22Rv1 (cell line): ENCODE data around the gene FYB1.

Source experiments
- CTCF ChIP-seq: fragments of 450-650 bp; IDR thresholded peaks from 2 replicates; pipeline ENCODE4 v1.5.1; 2017; ENCODE audit warnings: mild to moderate bottlenecking
- ZFX ChIP-seq: fragments of 450-650 bp; IDR thresholded peaks from 2 replicates; pipeline ENCODE4 v1.6.1; 2017; ENCODE audit warnings: antibody characterized with exemption, borderline replicate concordance

- TF ChIP-seq CTCF = no peak
- TF ChIP-seq ZFX = no peak
These were observed 143.1 kb downstream of the FYB1 start for GRCh38 chr5:39076101-39076756.
